WTC11 (cell line): Measurements from ENCODE around the gene RARB. TPM values are rescaled to one million over a fixed set of nuclear protein-coding genes. Genes with fewer than 3 reads are reported as not detected.

Experiments used
- ATAC-seq: fragments of 200-7000 bp; cut with Tn5 transposase; 2 replicates; pipeline ENCODE4 v1.10.0; 2021; ENCODE audit warnings: mild to moderate bottlenecking, moderate library complexity
- CTCF ChIA-PET: fragments of 300-600 bp; sonication (Branson Sonifier 250); formaldehyde crosslinking; loops from one replicate; lab custom pipeline; 2021; ENCODE audit warnings: antibody characterized with exemption; lab: Charles Lee
- POLR2A ChIA-PET: fragments of 350-600 bp; sonication (Branson Sonifier 250); formaldehyde crosslinking; loops from one replicate; lab custom pipeline; 2021; ENCODE audit warnings: antibody characterized with exemption; lab: Charles Lee
- DNase-seq: peaks from one replicate; pipeline ENCODE4 v3.0.0; 2021; ENCODE audit warnings: low spot score
- H3K27ac Mint-ChIP-seq: 2 replicates; pipeline ENCODE4 v1.8.0; 2021; ENCODE audit warnings: mixed read lengths
- H3K27me3 Mint-ChIP-seq: 2 replicates; pipeline ENCODE4 v1.8.0; 2021; ENCODE audit warnings: low read depth, mild to moderate bottlenecking, moderate library complexity, mixed read lengths
- H3K36me3 Mint-ChIP-seq: 2 replicates; pipeline ENCODE4 v1.8.0; 2021; ENCODE audit warnings: mixed read lengths
- H3K4me1 Mint-ChIP-seq: 2 replicates; pipeline ENCODE4 v1.8.0; 2022; ENCODE audit warnings: mixed read lengths
- H3K4me3 Mint-ChIP-seq: 2 replicates; pipeline ENCODE4 v1.8.0; 2021; ENCODE audit warnings: mild to moderate bottlenecking, moderate library complexity, mixed read lengths
- H3K9me3 Mint-ChIP-seq: 2 replicates; pipeline ENCODE4 v1.8.0; 2021; ENCODE audit warnings: mixed read lengths
- GTF2I ChIP-seq: fragments of 250-450 bp; sonication (Bioruptor Pico); conservative IDR thresholded peaks from 2 replicates; pipeline ENCODE4 v1.4.0; 2021; ENCODE audit warnings: mild to moderate bottlenecking
- IRF2 ChIP-seq: sonication (generic); formaldehyde crosslinking; IDR thresholded peaks from 2 replicates; pipeline ENCODE4 v1.8.0; 2022; ENCODE audit warnings: low read depth, missing genetic modification reagents, borderline replicate concordance
- MXD4 ChIP-seq: fragments of 250-450 bp; sonication (Bioruptor Pico); IDR thresholded peaks from 2 replicates; pipeline ENCODE4 v1.8.0; 2021; ENCODE audit warnings: mild to moderate bottlenecking, moderate library complexity, borderline replicate concordance
- MYBL2 ChIP-seq: sonication (generic); formaldehyde crosslinking; IDR thresholded peaks from 2 replicates; pipeline ENCODE4 v1.8.1; 2023; ENCODE audit warnings: mild to moderate bottlenecking, moderate library complexity, missing genetic modification reagents
- NFATC4 ChIP-seq: fragments of 250-450 bp; sonication (Bioruptor Pico); IDR thresholded peaks from 2 replicates; pipeline ENCODE4 v1.9.0; 2021; ENCODE audit warnings: mild to moderate bottlenecking
- NR3C1 ChIP-seq: sonication (generic); formaldehyde crosslinking; conservative IDR thresholded peaks from 2 replicates; pipeline ENCODE4 v1.8.1; 2023; ENCODE audit warnings: low read depth, mild to moderate bottlenecking, missing genetic modification reagents
- SMAD4 ChIP-seq: sonication (generic); formaldehyde crosslinking; IDR thresholded peaks from 2 replicates; pipeline ENCODE4 v1.8.0; 2022; ENCODE audit warnings: mild to moderate bottlenecking, missing genetic modification reagents
- TP53 ChIP-seq: sonication (generic); formaldehyde crosslinking; IDR thresholded peaks from 2 replicates; pipeline ENCODE4 v1.8.1; 2023; ENCODE audit warnings: mild to moderate bottlenecking, missing genetic modification reagents
- ZNF263 ChIP-seq: sonication (generic); formaldehyde crosslinking; IDR thresholded peaks from 2 replicates; pipeline ENCODE4 v1.8.1; 2022; ENCODE audit warnings: low read depth, mild to moderate bottlenecking, moderate library complexity, missing genetic modification reagents
- ZNF416 ChIP-seq: fragments of 250-450 bp; sonication (Bioruptor Pico); IDR thresholded peaks from 2 replicates; pipeline ENCODE4 v1.9.0; 2021; ENCODE audit warnings: mild to moderate bottlenecking, inconsistent platforms
- total RNA-seq: library from RNA; stranded (reverse); gene quantifications from 3 replicates; pipeline ENCODE4 v1.2.3, GENCODE V29; 2021
- TF ChIP-seq, protein P1 (sequence below): sonication (generic); formaldehyde crosslinking; IDR thresholded peaks from 2 replicates; pipeline ENCODE4 v1.8.0; 2023; ENCODE audit warnings: missing genetic modification reagents, mild to moderate bottlenecking, borderline replicate concordance
- TF ChIP-seq, protein P2 (sequence below): sonication (generic); formaldehyde crosslinking; IDR thresholded peaks from 2 replicates; pipeline ENCODE4 v1.8.1; 2022; ENCODE audit warnings: low read depth, mild to moderate bottlenecking, moderate library complexity, missing genetic modification reagents, borderline replicate concordance
- TF ChIP-seq, protein P3 (sequence below): fragments of 250-450 bp; sonication (Bioruptor Pico); IDR thresholded peaks from 2 replicates; pipeline ENCODE4 v1.9.0; 2021; ENCODE audit warnings: moderate library complexity, mild to moderate bottlenecking, inconsistent platforms, borderline replicate concordance
- TF ChIP-seq, protein P4 (sequence below): fragments of 250-450 bp; sonication (Bioruptor Pico); IDR thresholded peaks from 2 replicates; pipeline ENCODE4 v1.9.0; 2021; ENCODE audit warnings: mild to moderate bottlenecking
- TF ChIP-seq, protein P5 (sequence below): sonication (generic); formaldehyde crosslinking; IDR thresholded peaks from 2 replicates; pipeline ENCODE4 v1.8.1; 2023; ENCODE audit warnings: mild to moderate bottlenecking, missing genetic modification reagents, moderate library complexity
- TF ChIP-seq, protein P6 (sequence below): sonication (generic); formaldehyde crosslinking; IDR thresholded peaks from 2 replicates; pipeline ENCODE4 v1.8.1; 2023; ENCODE audit warnings: mild to moderate bottlenecking, missing genetic modification reagents, moderate library complexity

The RARB gene
- total RNA-seq, 1 experiment from 2014 or later: not detected

DNA sequence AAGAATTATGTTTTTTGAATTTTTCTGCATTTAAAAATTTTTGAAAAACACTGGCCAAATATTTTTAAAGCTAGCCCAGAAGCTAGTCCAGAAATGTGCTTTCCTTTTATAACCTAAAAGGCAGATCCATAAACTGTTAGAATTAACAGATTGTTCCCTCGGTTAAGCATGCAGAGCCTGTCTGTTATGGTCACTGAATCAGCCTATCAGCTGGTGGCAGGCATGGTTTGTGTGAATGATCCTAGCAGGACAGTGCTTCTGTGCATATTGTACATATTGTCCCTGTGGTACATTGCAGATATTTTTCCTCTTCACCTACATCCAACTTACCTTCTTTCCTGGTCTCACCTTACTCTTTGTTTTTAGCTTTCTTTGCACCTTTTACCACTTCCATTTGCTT is 53.3 kb downstream of the RARB start:
- ATAC-seq: no peak
- Mint-ChIP-seq H3K36me3 (no peaks in the 10 kb centered on the region), H3K4me1 (peaks cover 4% of the 10 kb centered on the region; the same call in 1 of the 2 replicates), H3K4me3 (no peak overlapping the region), H3K27me3 (no peaks in the 10 kb centered on the region)
- ChIA-PET POLR2A (no interaction called here), CTCF (no interaction called here)
- no peak for DNase-seq
- TF ChIP-seq TP53 (CRISPR knock-in tag): no peak
- TF ChIP-seq NR3C1 (CRISPR knock-in tag): no peak
- no peak for TF ChIP-seq MYBL2 (CRISPR knock-in tag)
- TF ChIP-seq MXD4 (CRISPR knock-in tag): no peak
- TF ChIP-seq, protein P1, sequence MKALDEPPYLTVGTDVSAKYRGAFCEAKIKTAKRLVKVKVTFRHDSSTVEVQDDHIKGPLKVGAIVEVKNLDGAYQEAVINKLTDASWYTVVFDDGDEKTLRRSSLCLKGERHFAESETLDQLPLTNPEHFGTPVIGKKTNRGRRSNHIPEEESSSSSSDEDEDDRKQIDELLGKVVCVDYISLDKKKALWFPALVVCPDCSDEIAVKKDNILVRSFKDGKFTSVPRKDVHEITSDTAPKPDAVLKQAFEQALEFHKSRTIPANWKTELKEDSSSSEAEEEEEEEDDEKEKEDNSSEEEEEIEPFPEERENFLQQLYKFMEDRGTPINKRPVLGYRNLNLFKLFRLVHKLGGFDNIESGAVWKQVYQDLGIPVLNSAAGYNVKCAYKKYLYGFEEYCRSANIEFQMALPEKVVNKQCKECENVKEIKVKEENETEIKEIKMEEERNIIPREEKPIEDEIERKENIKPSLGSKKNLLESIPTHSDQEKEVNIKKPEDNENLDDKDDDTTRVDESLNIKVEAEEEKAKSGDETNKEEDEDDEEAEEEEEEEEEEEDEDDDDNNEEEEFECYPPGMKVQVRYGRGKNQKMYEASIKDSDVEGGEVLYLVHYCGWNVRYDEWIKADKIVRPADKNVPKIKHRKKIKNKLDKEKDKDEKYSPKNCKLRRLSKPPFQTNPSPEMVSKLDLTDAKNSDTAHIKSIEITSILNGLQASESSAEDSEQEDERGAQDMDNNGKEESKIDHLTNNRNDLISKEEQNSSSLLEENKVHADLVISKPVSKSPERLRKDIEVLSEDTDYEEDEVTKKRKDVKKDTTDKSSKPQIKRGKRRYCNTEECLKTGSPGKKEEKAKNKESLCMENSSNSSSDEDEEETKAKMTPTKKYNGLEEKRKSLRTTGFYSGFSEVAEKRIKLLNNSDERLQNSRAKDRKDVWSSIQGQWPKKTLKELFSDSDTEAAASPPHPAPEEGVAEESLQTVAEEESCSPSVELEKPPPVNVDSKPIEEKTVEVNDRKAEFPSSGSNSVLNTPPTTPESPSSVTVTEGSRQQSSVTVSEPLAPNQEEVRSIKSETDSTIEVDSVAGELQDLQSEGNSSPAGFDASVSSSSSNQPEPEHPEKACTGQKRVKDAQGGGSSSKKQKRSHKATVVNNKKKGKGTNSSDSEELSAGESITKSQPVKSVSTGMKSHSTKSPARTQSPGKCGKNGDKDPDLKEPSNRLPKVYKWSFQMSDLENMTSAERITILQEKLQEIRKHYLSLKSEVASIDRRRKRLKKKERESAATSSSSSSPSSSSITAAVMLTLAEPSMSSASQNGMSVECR (CRISPR knock-in tag): no peak
- TF ChIP-seq GTF2I: no peak
- TF ChIP-seq, protein P2, sequence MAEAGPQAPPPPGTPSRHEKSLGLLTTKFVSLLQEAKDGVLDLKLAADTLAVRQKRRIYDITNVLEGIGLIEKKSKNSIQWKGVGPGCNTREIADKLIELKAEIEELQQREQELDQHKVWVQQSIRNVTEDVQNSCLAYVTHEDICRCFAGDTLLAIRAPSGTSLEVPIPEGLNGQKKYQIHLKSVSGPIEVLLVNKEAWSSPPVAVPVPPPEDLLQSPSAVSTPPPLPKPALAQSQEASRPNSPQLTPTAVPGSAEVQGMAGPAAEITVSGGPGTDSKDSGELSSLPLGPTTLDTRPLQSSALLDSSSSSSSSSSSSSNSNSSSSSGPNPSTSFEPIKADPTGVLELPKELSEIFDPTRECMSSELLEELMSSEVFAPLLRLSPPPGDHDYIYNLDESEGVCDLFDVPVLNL (CRISPR knock-in tag): no peak
- TF ChIP-seq, protein P3, sequence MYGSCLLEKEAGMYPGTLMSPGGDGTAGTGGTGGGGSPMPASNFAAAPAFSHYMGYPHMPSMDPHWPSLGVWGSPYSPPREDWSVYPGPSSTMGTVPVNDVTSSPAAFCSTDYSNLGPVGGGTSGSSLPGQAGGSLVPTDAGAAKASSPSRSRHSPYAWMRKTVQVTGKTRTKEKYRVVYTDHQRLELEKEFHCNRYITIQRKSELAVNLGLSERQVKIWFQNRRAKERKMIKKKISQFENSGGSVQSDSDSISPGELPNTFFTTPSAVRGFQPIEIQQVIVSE (CRISPR knock-in tag): no peak
- no peak for TF ChIP-seq IRF2 (CRISPR knock-in tag)
- TF ChIP-seq, protein P4, sequence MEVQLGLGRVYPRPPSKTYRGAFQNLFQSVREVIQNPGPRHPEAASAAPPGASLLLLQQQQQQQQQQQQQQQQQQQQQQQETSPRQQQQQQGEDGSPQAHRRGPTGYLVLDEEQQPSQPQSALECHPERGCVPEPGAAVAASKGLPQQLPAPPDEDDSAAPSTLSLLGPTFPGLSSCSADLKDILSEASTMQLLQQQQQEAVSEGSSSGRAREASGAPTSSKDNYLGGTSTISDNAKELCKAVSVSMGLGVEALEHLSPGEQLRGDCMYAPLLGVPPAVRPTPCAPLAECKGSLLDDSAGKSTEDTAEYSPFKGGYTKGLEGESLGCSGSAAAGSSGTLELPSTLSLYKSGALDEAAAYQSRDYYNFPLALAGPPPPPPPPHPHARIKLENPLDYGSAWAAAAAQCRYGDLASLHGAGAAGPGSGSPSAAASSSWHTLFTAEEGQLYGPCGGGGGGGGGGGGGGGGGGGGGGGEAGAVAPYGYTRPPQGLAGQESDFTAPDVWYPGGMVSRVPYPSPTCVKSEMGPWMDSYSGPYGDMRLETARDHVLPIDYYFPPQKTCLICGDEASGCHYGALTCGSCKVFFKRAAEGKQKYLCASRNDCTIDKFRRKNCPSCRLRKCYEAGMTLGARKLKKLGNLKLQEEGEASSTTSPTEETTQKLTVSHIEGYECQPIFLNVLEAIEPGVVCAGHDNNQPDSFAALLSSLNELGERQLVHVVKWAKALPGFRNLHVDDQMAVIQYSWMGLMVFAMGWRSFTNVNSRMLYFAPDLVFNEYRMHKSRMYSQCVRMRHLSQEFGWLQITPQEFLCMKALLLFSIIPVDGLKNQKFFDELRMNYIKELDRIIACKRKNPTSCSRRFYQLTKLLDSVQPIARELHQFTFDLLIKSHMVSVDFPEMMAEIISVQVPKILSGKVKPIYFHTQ (CRISPR knock-in tag): no peak
- no peak for TF ChIP-seq ZNF263
- TF ChIP-seq, protein P5, sequence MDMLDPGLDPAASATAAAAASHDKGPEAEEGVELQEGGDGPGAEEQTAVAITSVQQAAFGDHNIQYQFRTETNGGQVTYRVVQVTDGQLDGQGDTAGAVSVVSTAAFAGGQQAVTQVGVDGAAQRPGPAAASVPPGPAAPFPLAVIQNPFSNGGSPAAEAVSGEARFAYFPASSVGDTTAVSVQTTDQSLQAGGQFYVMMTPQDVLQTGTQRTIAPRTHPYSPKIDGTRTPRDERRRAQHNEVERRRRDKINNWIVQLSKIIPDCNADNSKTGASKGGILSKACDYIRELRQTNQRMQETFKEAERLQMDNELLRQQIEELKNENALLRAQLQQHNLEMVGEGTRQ (CRISPR knock-in tag): no peak
- no peak for TF ChIP-seq ZNF416
- no peak for TF ChIP-seq SMAD4 (CRISPR knock-in tag)
- TF ChIP-seq NFATC4 (CRISPR knock-in tag): no peak
- TF ChIP-seq, protein P6, sequence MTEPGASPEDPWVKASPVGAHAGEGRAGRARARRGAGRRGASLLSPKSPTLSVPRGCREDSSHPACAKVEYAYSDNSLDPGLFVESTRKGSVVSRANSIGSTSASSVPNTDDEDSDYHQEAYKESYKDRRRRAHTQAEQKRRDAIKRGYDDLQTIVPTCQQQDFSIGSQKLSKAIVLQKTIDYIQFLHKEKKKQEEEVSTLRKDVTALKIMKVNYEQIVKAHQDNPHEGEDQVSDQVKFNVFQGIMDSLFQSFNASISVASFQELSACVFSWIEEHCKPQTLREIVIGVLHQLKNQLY (CRISPR knock-in tag): no peak
- TF ChIP-seq, all 79 proteins: peak for 0
- Mint-ChIP-seq H3K9me3 (no peaks in the 10 kb centered on the region), H3K27ac (no peak overlapping the region; the same call in 1 of the 2 replicates)
